Spleen (tissue), 11 donors: ENCODE measurements around the gene SRCIN1. TPM values are rescaled to one million over a fixed set of nuclear protein-coding genes. Genes with fewer than 3 reads are reported as not detected.
"Not testable (repeated sequence)": the region's sequence is repeated elsewhere in the genome, so short reads cannot be mapped to it uniquely, and the experiment has no call there.

ENCODE experiments used
- DNase-seq: peaks from one replicate; pipeline ENCODE4 v3.0.0-alpha.2; 2020
- H3K27ac ChIP-seq, 8 donors: fragments of 200-600 bp; sonication (generic) in 7 of 8; 1 replicate in 4 of 8; 2 replicates in 4 of 8; pipeline versions ENCODE4 v1.5.0 to v1.8.0; 2016 to 2021; ENCODE audit warnings: inconsistent platforms in 4 of 8, mild to moderate bottlenecking in 4 of 8, moderate library complexity in 1 of 8
- H3K27me3 ChIP-seq, 7 donors: fragments of 200-600 bp; sonication (generic) in 6 of 7; replicated peaks in 1 of 7; 1 replicate in 4 of 7; 2 replicates in 3 of 7; pipeline versions ENCODE4 v1.5.0 to v1.8.0; 2016 to 2021; ENCODE audit warnings: inconsistent platforms in 3 of 7, mild to moderate bottlenecking in 1 of 7
- H3K36me3 ChIP-seq, 6 donors: fragments of 200-600 bp; sonication (generic) in 5 of 6; 1 replicate in 4 of 6; 2 replicates in 2 of 6; pipeline versions ENCODE4 v1.5.0 to v1.8.0; 2016 to 2021; ENCODE audit warnings: inconsistent platforms in 2 of 6
- H3K4me1 ChIP-seq, 6 donors: fragments of 200-600 bp; sonication (generic) in 5 of 6; 1 replicate in 3 of 6; 2 replicates in 3 of 6; pipeline versions ENCODE4 v1.5.0 to v1.8.0; 2016 to 2021; ENCODE audit warnings: inconsistent platforms in 3 of 6
- H3K4me3 ChIP-seq, 8 donors: fragments of 200-600 bp; sonication (generic) in 7 of 8; 1 replicate in 4 of 8; 2 replicates in 4 of 8; pipeline versions ENCODE4 v1.5.0 to v1.8.0; 2016 to 2021; ENCODE audit warnings: inconsistent platforms in 4 of 8, mild to moderate bottlenecking in 4 of 8, moderate library complexity in 2 of 8
- H3K9me3 ChIP-seq, 8 donors: fragments of 200-600 bp; sonication (generic) in 7 of 8; 1 replicate in 4 of 8; 2 replicates in 4 of 8; pipeline versions ENCODE4 v1.5.0 to v1.8.0; 2016 to 2021; ENCODE audit warnings: inconsistent platforms in 4 of 8
- POLR2A ChIP-seq, 3 donors: fragments of 450-650 bp; IDR thresholded peaks; one replicate each; pipeline ENCODE4 v1.5.1; 2017; ENCODE audit warnings: antibody characterized with exemption in 3 of 3, mild to moderate bottlenecking in 1 of 3
- POLR2AphosphoS5 ChIP-seq, 3 donors: sonication (generic); formaldehyde crosslinking; IDR thresholded peaks; one replicate each; pipeline ENCODE4 v1.5.1; 2017; ENCODE audit warnings: antibody characterized with exemption in 3 of 3
- WGBS, 5 donors: extraction: QIAGEN DNeasy Blood & Tissue Kit in 3 of 5; methylation state at CpG; one replicate each; pipeline versions ENCODE4 v1.1.5 to v1.1.7; 2013 to 2018; 5-methylcytosine and 5-hydroxymethylcytosine counted together
- intact Hi-C: fragments of 100-400 bp; cut with DNase I; formaldehyde crosslinking; loops from one replicate; pipeline ENCODE4 v1.15.0; 2023; ENCODE audit warnings: low total_unique reads
- polyA plus RNA-seq, 3 donors: library from polyadenylated mRNA; stranded (reverse); fragments of 200-250 nt; gene quantifications; one replicate each; pipeline ENCODE4 v1.2.1, GENCODE V29; 2013
- total RNA-seq, 7 donors: library from RNA; depleted of rRNA in 3 of 7; stranded (reverse); fragments of >200 nt in 3 of 7; fragmentation: NEBNext Ultra II Directional in 4 of 7; extraction: Animal tissue kit (Norgen Biotek cat#: 25700) in 4 of 7; gene quantifications; one replicate each; pipeline versions ENCODE4 v1.1.0 to v1.2.1, GENCODE V29; 2016 to 2021
- TF ChIP-seq, protein P1 (sequence below), 11 experiments: fragments of 200-600 bp in 7 of 11; fragments of 450-650 bp in 4 of 11; sonication (generic) in 4 of 11; IDR thresholded peaks in 8 of 11; conservative IDR thresholded peaks in 3 of 11; 1 replicate in 7 of 11; 2 replicates in 4 of 11; pipeline versions ENCODE4 v1.4.0 to v1.8.0; 2016 to 2021; ENCODE audit warnings: antibody characterized with exemption in 11 of 11, inconsistent platforms in 4 of 11, mild to moderate bottlenecking in 1 of 11
- donor health status: healthy with polysubstance abuse.
- donor health status: DM: no; HTN: no; CAD: no; lungs with moderate emphysema.
- donor health status: DM: no; HTN: no; CAD: no.
- donor health status: Bipolar disorder and iron deficiency.
- donor health status: healthy.
- donor health status: DM: no; HTN: no; CAD: no.
- donor health status: DM: yes; HTN: yes; CAD: no.

The SRCIN1 gene
- total and polyA plus RNA-seq, 10 donors: 0.32 to 3.5 (median 1.5) TPM

DNA sequence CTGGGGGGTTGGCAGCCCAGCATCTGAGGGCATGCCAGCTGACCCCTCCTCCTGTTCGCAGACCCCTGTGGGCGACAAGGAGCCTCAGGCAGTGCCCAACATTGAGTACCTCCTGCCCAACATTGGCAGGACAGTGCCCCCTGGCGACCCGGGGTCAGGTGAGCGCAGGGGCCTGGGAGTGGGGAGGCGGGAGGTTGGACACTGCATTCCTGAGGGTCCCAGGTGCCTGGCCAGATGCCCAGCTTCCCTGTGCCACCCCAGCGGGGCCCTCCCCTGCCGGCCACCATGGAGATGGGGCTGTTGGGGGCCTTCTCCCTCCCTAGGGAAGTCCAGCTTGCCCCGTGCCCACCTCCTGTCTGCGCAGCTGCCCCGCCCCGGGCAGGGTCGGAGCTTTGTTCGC, 107.4 kb downstream of the SRCIN1 start:
- Histone ChIP-seq H3K27ac (no peak overlapping the region), H3K27me3 (no peaks in the 10 kb centered on the region), H3K9me3 (peaks cover 0 to 5% (median 0%) of the 10 kb centered on the region in 8 donors), H3K4me3 (no peak overlapping the region), H3K4me1 (no peaks in the 10 kb centered on the region), H3K36me3 (peaks cover 0 to 97% (median 26%) of the 10 kb centered on the region in 6 donors)
- WGBS, 5 donors: 81 to 93% (median 91%) methylated on average over 12 to 14 of the region's 14 CpGs
- DNase-seq: no peak
- intact Hi-C loops: loop anchor here (10.0 kb wide), 1 partner anchor 166 kb away; no protein-coding TSS in a partner anchor
- TF ChIP-seq POLR2AphosphoS5 (IDR thresholded peaks at IDR 0.05) (peak in 1 of 3 donors; percentile 19), POLR2A (IDR thresholded peaks at IDR 0.05) (no peak)
- TF ChIP-seq, protein P1, sequence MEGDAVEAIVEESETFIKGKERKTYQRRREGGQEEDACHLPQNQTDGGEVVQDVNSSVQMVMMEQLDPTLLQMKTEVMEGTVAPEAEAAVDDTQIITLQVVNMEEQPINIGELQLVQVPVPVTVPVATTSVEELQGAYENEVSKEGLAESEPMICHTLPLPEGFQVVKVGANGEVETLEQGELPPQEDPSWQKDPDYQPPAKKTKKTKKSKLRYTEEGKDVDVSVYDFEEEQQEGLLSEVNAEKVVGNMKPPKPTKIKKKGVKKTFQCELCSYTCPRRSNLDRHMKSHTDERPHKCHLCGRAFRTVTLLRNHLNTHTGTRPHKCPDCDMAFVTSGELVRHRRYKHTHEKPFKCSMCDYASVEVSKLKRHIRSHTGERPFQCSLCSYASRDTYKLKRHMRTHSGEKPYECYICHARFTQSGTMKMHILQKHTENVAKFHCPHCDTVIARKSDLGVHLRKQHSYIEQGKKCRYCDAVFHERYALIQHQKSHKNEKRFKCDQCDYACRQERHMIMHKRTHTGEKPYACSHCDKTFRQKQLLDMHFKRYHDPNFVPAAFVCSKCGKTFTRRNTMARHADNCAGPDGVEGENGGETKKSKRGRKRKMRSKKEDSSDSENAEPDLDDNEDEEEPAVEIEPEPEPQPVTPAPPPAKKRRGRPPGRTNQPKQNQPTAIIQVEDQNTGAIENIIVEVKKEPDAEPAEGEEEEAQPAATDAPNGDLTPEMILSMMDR (IDR thresholded peaks at IDR 0.05 in 8 of 11, conservative IDR thresholded peaks at IDR 0.05 in 3 of 11): no peak

DNA sequence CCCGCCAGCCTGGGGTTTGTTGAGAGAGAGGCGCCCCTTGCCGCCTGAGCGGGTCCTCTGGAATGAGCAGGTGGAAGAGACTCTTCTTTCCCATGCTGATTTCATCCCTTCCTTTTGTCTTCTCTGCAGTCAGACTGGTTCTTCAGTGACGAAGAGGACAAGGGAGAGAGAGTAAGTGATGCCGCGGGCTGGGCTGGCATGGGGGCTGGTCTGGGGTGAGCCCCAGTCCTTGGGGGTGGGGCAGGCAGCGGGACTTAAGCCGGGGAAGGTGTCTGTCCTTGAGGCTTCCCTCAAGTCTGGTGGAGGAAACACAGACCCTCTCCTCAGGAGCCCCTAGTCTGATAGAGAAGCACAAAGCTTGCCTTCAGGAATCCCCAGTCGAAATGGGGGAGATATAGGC, 108.1 kb downstream of the SRCIN1 start:
- not testable (repeated sequence) for H3K27me3 ChIP-seq, H3K4me3 ChIP-seq, DNase-seq, H3K9me3 ChIP-seq, H3K4me1 ChIP-seq, H3K27ac ChIP-seq
- peaks cover 0 to 97% (median 26%) of the 10 kb centered on the region in 6 donors for H3K36me3 ChIP-seq
- 89 to 95% (median 93%) methylated on average over 9 to 10 of the region's 10 CpGs for WGBS, 5 donors
- intact Hi-C loops: loop anchor here (10.0 kb wide), 1 partner anchor 167 kb away; no protein-coding TSS in a partner anchor

DNA sequence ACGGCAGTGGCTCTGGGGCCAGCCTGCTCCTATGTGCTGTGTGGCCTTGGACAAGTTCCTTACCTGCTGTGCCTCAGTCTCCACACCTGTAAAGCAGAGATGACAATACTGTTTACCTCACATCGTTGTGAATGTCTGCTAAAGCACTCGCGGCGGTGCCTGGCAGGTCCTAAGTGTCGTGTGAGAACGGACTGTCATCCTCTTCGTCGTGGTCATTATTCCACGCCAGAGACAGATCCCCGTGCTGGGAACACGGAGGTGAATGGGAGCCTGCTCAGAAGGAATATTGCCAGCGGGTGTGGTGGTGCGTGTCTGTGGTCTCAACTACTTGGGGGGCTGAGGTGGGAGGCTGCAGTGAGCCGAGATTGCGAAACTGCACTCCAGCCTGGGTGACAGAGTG, 111.6 kb downstream of the SRCIN1 start:
- H3K36me3 ChIP-seq: peaks cover 0 to 96% (median 37%) of the 10 kb centered on the region in 6 donors
- H3K4me1 ChIP-seq, DNase-seq, H3K27ac ChIP-seq, H3K4me3 ChIP-seq, H3K27me3 ChIP-seq, H3K9me3 ChIP-seq: not testable (repeated sequence)
- WGBS, 5 donors: 90 to 94% (median 93%) methylated on average over 16 of the region's 16 CpGs
- intact Hi-C loops: loop anchor here (10.0 kb wide), 1 partner anchor 171 kb away; no protein-coding TSS in a partner anchor

DNA sequence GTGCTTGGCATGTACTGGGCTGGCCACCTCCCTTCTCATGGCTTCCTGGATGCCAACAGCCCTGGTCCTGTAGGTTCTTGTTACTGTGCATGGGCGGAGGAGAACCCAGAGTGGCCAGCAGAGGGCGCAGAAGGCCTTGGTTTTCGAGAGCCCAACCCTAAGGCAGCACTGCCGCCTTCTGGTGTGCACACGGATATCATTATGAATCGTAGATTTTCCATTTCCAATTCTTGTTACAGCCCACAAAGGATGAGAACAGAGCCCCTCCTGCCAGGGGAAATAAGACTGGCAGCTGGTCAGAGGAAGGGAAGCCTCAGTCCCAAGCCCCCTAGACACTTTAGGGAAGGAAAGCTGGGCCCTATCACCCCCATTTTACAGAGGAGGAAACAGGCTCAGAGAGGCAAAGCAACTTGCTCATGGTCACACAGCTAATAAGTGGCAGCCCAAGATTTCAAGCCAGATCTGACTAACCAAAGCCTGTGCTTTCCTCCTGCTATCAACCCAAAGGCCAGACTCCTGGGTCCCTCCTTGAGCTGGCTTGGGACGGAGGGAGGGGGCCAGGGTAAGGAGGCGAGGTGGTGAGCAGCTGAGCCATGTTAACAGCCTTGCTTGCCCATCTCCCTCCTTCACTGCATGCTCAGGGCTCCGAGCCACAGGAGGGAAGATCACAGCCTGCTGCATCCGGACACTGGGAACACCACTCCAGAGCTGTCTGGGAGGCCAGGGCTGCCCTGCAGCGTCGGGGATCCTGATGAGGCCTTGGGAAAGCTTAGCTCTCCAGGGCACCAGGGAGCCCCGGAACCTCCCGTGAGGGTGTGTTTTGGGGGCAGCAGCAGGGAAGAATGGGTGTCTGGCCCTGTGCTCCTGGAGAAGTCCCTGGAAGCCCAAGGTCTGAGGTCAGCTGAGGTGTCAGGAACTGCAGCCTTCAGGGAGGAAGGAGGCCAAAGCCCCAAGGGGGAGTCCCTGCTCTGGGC, 113.4 kb downstream of the SRCIN1 start:
- 28 to 54% (median 51%) methylated on average over 8 to 14 of the region's 14 CpGs for WGBS, 5 donors
- not testable (repeated sequence) for H3K9me3 ChIP-seq, H3K27me3 ChIP-seq, H3K4me3 ChIP-seq, H3K4me1 ChIP-seq
- DNase-seq: peak; percentile 96
- intact Hi-C loops: loop anchor here (10.0 kb wide), 1 partner anchor 172 kb away; no protein-coding TSS in a partner anchor
- TF ChIP-seq, protein P1 (IDR thresholded peaks at IDR 0.05 in 8 of 11, conservative IDR thresholded peaks at IDR 0.05 in 3 of 11): peak in 9 of 11 experiments; percentile 37 to 82 (median 65)
- Histone ChIP-seq H3K27ac (peak overlapping the region in 1 of 8 donors; percentile 1), H3K36me3 (peaks cover 0 to 95% (median 28%) of the 10 kb centered on the region in 6 donors)
